HepG2 (cell line): ENCODE data around the gene MEIS1. TPM values are rescaled to one million over a fixed set of nuclear protein-coding genes. Genes with fewer than 3 reads are reported as not detected.

Source experiments
- ATAC-seq: fragments of 200-7000 bp; cut with Tn5 transposase; 3 replicates; pipeline ENCODE4 v1.9.1; 2020; ENCODE audit warnings: mild to moderate bottlenecking, moderate library complexity
- BruUV-seq: library from RNA; stranded (reverse); fragments of 400-500 nt; replicated peaks from 2 replicates; lab custom pipeline; 2021; lab: Mats Ljungman, UMichigan
- CTCF ChIA-PET: fragments of 300-600 bp; formaldehyde crosslinking; extraction: SDS; loops from one replicate; lab custom pipeline; 2021; ENCODE audit warnings: low total read pairs, inconsistent platforms, low intra/inter-chr PET ratio; lab: Yijun Ruan, JAX
- POLR2A ChIA-PET: fragments of 350-600 bp; sonication (Branson Sonifier 250); formaldehyde crosslinking; loops from one replicate; lab custom pipeline; 2020; ENCODE audit warnings: antibody characterized with exemption, inconsistent platforms; lab: Yijun Ruan, JAX
- DNase-seq: peaks from one replicate; pipeline ENCODE4 v3.0.0-alpha.2; 2015; ENCODE audit warnings: low spot score
- FAIRE-seq: peaks from 3 replicates; lab custom pipeline; 2011; peaks lifted over from hg19 to GRCh38; lab: Jason Lieb, UNC
- H2AFZ ChIP-seq: one replicate; pipeline ENCODE4 v1.6.1; 2011; ENCODE audit warnings: low read length, inconsistent platforms
- H3K27ac ChIP-seq: fragments of 300-600 bp; 3 replicates; pipeline ENCODE4 v1.8.0; 2011; ENCODE audit warnings: mixed run types, mild to moderate bottlenecking, mixed read lengths, low read length, inconsistent platforms; ENCODE audit not compliant: insufficient read depth; ENCODE audit errors: extremely low read length
- H3K27me3 ChIP-seq, 2 experiments: fragments of 200-600 bp in 1 of 2; 2 replicates in 1 of 2; 3 replicates in 1 of 2; pipeline versions ENCODE4 v1.6.0 to v1.8.0; 2011; ENCODE audit warnings: low read length in 2 of 2, mild to moderate bottlenecking in 2 of 2, moderate library complexity in 2 of 2, inconsistent platforms in 1 of 2; ENCODE audit not compliant: insufficient read depth in 2 of 2, control insufficient read depth in 1 of 2
- H3K36me3 ChIP-seq, 2 experiments: fragments of 200-600 bp in 1 of 2; replicated peaks in 1 of 2; 2 replicates in 1 of 2; 3 replicates in 1 of 2; pipeline versions ENCODE4 v1.5.1 to v1.8.0; 2011; ENCODE audit warnings: low read length in 2 of 2, inconsistent platforms in 1 of 2; ENCODE audit not compliant: insufficient read depth in 2 of 2, control insufficient read depth in 1 of 2
- H3K4me1 ChIP-seq: 2 replicates; pipeline ENCODE4 v1.5.1; 2012; ENCODE audit warnings: low read length, inconsistent platforms; ENCODE audit not compliant: insufficient read depth
- H3K4me2 ChIP-seq: 2 replicates; pipeline ENCODE4 v1.6.0; 2011; ENCODE audit warnings: low read depth, low read length, inconsistent platforms
- H3K4me3 ChIP-seq, 3 experiments: fragments of 200-600 bp in 1 of 3; sonication (generic), shearing (Covaris generic) in 1 of 3; replicated peaks in 1 of 3; 2 replicates each; pipeline ENCODE4 v1.5.1; 2011 to 2016; ENCODE audit warnings: low read length in 3 of 3, inconsistent platforms in 2 of 3, low read depth in 2 of 3, mild to moderate bottlenecking in 2 of 3, control low read depth in 1 of 3, mixed read lengths in 1 of 3; ENCODE audit not compliant: insufficient read depth in 1 of 3
- H3K79me2 ChIP-seq: one replicate; pipeline ENCODE4 v1.6.1; 2011; ENCODE audit warnings: low read length, inconsistent platforms; ENCODE audit not compliant: insufficient read depth
- H3K9ac ChIP-seq: 2 replicates; pipeline ENCODE4 v1.6.0; 2011; ENCODE audit warnings: mild to moderate bottlenecking, low read depth, low read length, inconsistent platforms; ENCODE audit not compliant: insufficient read depth
- H3K9me3 ChIP-seq: 2 replicates; pipeline ENCODE4 v1.5.1; 2012; ENCODE audit warnings: mild to moderate bottlenecking, low read length
- H4K20me1 ChIP-seq: 2 replicates; pipeline ENCODE4 v1.6.0; 2011; ENCODE audit warnings: inconsistent platforms, mild to moderate bottlenecking, low read length, moderate library complexity; ENCODE audit not compliant: insufficient read depth
- MAFG ChIP-seq: sonication (generic); formaldehyde crosslinking; IDR thresholded peaks from 2 replicates; pipeline ENCODE4 v1.5.1; 2020; ENCODE audit warnings: mild to moderate bottlenecking, missing genetic modification reagents
- ZNF556 ChIP-seq: sonication (generic); formaldehyde crosslinking; IDR thresholded peaks from 2 replicates; pipeline ENCODE4 v1.4.0; 2020; ENCODE audit warnings: mild to moderate bottlenecking, missing genetic modification reagents, borderline replicate concordance
- ZNF687 ChIP-seq: sonication (generic); formaldehyde crosslinking; IDR thresholded peaks from 2 replicates; pipeline ENCODE4 v1.5.1; 2020; ENCODE audit warnings: mild to moderate bottlenecking, missing genetic modification reagents, moderate library complexity
- WGBS: methylation state at CpG from one replicate; pipeline ENCODE4 v1.1.6; 2017; ENCODE audit warnings: low lambda C conversion rate; 5-methylcytosine and 5-hydroxymethylcytosine counted together
- in situ Hi-C: cut with HindIII; loops from 2 replicates; pipeline ENCODE4 v1.10.0; 2017; ENCODE audit warnings: low pct_unique_long_range_greater_than_20kb; ENCODE audit not compliant: extremely low pct_ligation_motif_present
- intact Hi-C: fragments of 100-400 bp; cut with micrococcal nuclease; formaldehyde crosslinking; loops from one replicate; pipeline ENCODE4 v1.10.0; 2022; ENCODE audit not compliant: unreplicated experiment
- polyA plus RNA-seq, 8 experiments: library from polyadenylated mRNA; depleted of rRNA in 3 of 8; stranded (reverse) in 7 of 8; unstranded in 1 of 8; fragments of >200 nt; fragmentation: Illumina TruSeq in 4 of 8; extraction: Trizol in 4 of 8; gene quantifications; 2 replicates each; pipeline versions ENCODE4 v1.2.1 to v1.2.3, GENCODE V29; 2011 to 2016; ENCODE audit warnings: low read depth in 4 of 8, missing spikeins in 1 of 8, mixed read lengths in 1 of 8; ENCODE audit not compliant: insufficient read depth in 1 of 8
- total RNA-seq, 5 experiments: library from RNA; depleted of rRNA; stranded (reverse); fragments of >200 nt; fragmentation: Illumina TruSeq; extraction: Trizol; gene quantifications; 2 replicates each; pipeline ENCODE4 v1.2.3, GENCODE V29; 2016; ENCODE audit warnings: low read depth in 1 of 5

Gene MEIS1
- total and polyA plus RNA-seq, 2 of the 13 experiments (the other 11 are each of a cell fraction or from before 2014, with no cell fraction given): 3.8 to 6.0 TPM

- no peak for TF ChIP-seq MAFG (CRISPR knock-in tag)
- TF ChIP-seq ZNF556: no peak
- 0 out of 2 replicates have a peak, but pooled peaks have one; percentile 10 for TF ChIP-seq ZNF687
- DNase-seq (no peak), FAIRE-seq (no peak), ATAC-seq (no peak)
- Histone ChIP-seq H3K9me3 (no peaks in the 10 kb centered on the region), H3K79me2 (no peaks in the 10 kb centered on the region), H3K36me3 (no peaks in the 10 kb centered on the region), H4K20me1 (no peaks in the 10 kb centered on the region), H3K4me1 (no peaks in the 10 kb centered on the region), H3K27me3 (no peaks in the 10 kb centered on the region), H3K4me3 (no peak overlapping the region), H3K27ac (no peak overlapping the region), H3K4me2 (no peak overlapping the region), H3K9ac (no peak overlapping the region), H2AFZ (no peak overlapping the region)
- POLR2A ChIA-PET: no interaction called here
- no TSS peak for BruUV-seq
- intact Hi-C loops: no loop called here
- WGBS: 88% methylated on average over 58 of the region's 66 CpGs
- in situ Hi-C loops: loop anchor here (25.0 kb wide), 4 partner anchors 766 to 1591 kb away; no protein-coding TSS in a partner anchor
- CTCF ChIA-PET: no interaction called here
Measured at GRCh38 chr2:66445925-66446871, 11.3 kb downstream of the MEIS1 start.
